HFFc6 (cell line): ENCODE measurements around the gene SHC3. TPM values are rescaled to one million over a fixed set of nuclear protein-coding genes. Genes with fewer than 3 reads are reported as not detected.

Experiments used
- DNase-seq: peaks from one replicate; pipeline ENCODE4 v3.0.0-alpha.2; 2018
- H3K27ac Mint-ChIP-seq: 2 replicates; pipeline ENCODE4 v1.8.0; 2020; ENCODE audit warnings: mild to moderate bottlenecking, mixed read lengths
- H3K27me3 Mint-ChIP-seq: 2 replicates; pipeline ENCODE4 v1.8.0; 2021; ENCODE audit warnings: mild to moderate bottlenecking, moderate library complexity, mixed read lengths; ENCODE audit not compliant: insufficient read depth
- H3K36me3 Mint-ChIP-seq: 2 replicates; pipeline ENCODE4 v1.8.0; 2021; ENCODE audit warnings: low read depth, mixed read lengths
- H3K4me1 Mint-ChIP-seq: 2 replicates; pipeline ENCODE4 v1.8.0; 2020; ENCODE audit warnings: low read depth, mixed read lengths
- H3K4me3 Mint-ChIP-seq: 2 replicates; pipeline ENCODE4 v1.8.0; 2020; ENCODE audit warnings: mild to moderate bottlenecking, moderate library complexity, mixed read lengths
- H3K9me3 Mint-ChIP-seq: 2 replicates; pipeline ENCODE4 v1.8.0; 2020; ENCODE audit warnings: mild to moderate bottlenecking, mixed read lengths
- total RNA-seq, 6 experiments: library from RNA; stranded (reverse); fragmentation: NEBNext Ultra II Directional; extraction: Animal tissue kit (Norgen Biotek cat#: 25700); gene quantifications; 2 replicates in 1 of 6; 3 replicates in 5 of 6; pipeline ENCODE4 v1.2.3, GENCODE V29; 2021
- TF ChIP-seq, protein P1 (sequence below): fragments of 200-600 bp; sonication (generic); IDR thresholded peaks from 2 replicates; pipeline ENCODE4 v1.5.0; 2021; ENCODE audit warnings: antibody characterized with exemption, mild to moderate bottlenecking

SHC3 gene
- total RNA-seq, 6 experiments from 2014 or later: 0.28 to 1.9 (median 0.42) TPM

- H3K27ac Mint-ChIP-seq: no peak overlapping the region
- H3K36me3 Mint-ChIP-seq: no peaks in the 10 kb centered on the region
- no peak overlapping the region for H3K4me3 Mint-ChIP-seq
- peaks cover 28% of the 10 kb centered on the region for H3K4me1 Mint-ChIP-seq
- H3K27me3 Mint-ChIP-seq: peaks cover 4% of the 10 kb centered on the region; the same call in 1 of the 2 replicates
- TF ChIP-seq, protein P1, sequence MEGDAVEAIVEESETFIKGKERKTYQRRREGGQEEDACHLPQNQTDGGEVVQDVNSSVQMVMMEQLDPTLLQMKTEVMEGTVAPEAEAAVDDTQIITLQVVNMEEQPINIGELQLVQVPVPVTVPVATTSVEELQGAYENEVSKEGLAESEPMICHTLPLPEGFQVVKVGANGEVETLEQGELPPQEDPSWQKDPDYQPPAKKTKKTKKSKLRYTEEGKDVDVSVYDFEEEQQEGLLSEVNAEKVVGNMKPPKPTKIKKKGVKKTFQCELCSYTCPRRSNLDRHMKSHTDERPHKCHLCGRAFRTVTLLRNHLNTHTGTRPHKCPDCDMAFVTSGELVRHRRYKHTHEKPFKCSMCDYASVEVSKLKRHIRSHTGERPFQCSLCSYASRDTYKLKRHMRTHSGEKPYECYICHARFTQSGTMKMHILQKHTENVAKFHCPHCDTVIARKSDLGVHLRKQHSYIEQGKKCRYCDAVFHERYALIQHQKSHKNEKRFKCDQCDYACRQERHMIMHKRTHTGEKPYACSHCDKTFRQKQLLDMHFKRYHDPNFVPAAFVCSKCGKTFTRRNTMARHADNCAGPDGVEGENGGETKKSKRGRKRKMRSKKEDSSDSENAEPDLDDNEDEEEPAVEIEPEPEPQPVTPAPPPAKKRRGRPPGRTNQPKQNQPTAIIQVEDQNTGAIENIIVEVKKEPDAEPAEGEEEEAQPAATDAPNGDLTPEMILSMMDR: no peak
- no peaks in the 10 kb centered on the region for H3K9me3 Mint-ChIP-seq
- no peak for DNase-seq
These were observed 193.0 kb downstream of the SHC3 start for GRCh38 chr9:88985616-88986015.

DNA sequence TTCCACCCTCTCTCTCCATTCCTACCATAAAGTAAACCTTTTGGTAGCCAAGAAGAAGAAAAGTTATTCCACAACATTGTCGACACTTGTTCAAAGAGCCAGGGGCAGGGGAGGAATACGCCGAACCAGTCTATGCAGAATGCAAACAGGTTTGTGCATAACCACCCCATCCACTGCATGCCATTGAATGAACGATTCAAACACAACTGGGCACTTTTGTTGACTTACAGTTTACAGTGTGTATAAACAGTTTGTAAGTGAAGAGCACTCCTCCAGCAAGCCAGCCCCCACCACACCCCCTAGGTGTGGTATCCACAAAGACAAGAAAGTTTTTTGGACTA, 194.1 kb downstream of the SHC3 start:
- Mint-ChIP-seq H3K27me3 (peaks cover 4% of the 10 kb centered on the region; the same call in 1 of the 2 replicates), H3K36me3 (no peaks in the 10 kb centered on the region), H3K4me1 (peaks cover 27% of the 10 kb centered on the region), H3K27ac (no peak overlapping the region), H3K9me3 (no peaks in the 10 kb centered on the region), H3K4me3 (no peak overlapping the region)
- no peak for DNase-seq
- TF ChIP-seq, protein P1: no peak

DNA sequence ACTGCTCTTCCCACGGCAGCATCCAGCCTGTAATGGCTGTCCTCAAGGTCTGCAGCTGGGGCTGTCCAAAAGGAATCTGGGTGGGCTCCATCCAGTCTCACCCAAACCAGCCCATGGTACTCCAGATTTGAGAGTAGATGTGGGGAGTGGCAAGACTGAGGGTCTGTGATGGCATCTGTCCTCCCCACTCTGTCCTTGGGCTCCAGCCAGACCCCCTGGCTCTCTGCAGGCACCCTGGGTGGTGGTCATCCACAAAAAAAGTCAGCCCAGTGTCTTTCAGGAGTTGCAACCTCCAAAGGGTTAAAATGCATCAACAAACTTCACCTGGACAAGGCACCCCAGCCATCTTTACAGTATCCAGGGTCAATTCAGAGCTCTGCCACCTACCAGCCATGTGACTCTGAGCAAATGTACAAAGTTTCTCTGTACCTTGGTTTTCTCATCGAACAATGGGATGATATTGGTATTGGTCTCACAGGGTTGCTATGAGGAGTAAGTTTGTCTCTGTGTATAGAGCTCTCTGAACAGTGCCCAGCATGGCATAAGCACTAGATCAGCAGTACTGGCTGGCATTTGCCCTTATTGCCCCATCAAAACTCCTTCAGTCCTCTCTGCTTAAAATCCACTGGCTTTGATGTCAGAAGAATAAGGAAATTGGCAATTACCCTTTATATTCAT, 194.6 kb downstream of the SHC3 start:
- peaks cover 22% of the 10 kb centered on the region for H3K4me1 Mint-ChIP-seq
- H3K27me3 Mint-ChIP-seq: peaks cover 4% of the 10 kb centered on the region; the same call in 1 of the 2 replicates
- TF ChIP-seq, protein P1: no peak
- no peak for DNase-seq
- no peaks in the 10 kb centered on the region for H3K36me3 Mint-ChIP-seq
- H3K4me3 Mint-ChIP-seq: no peak overlapping the region
- H3K27ac Mint-ChIP-seq: no peak overlapping the region
- H3K9me3 Mint-ChIP-seq: no peaks in the 10 kb centered on the region

GRCh38 chr9:88980740-88981203, 197.8 kb downstream of the SHC3 start:
- H3K9me3 Mint-ChIP-seq: no peaks in the 10 kb centered on the region
- DNase-seq: peak; percentile 81
- peak overlapping the region; percentile 63; the same call in 1 of the 2 replicates for H3K27ac Mint-ChIP-seq
- TF ChIP-seq, protein P1: no peak
- no peak overlapping the region for H3K4me3 Mint-ChIP-seq
- H3K4me1 Mint-ChIP-seq: peaks cover 15% of the 10 kb centered on the region
- H3K27me3 Mint-ChIP-seq: peaks cover 7% of the 10 kb centered on the region; the same call in 1 of the 2 replicates
- H3K36me3 Mint-ChIP-seq: no peaks in the 10 kb centered on the region

DNA sequence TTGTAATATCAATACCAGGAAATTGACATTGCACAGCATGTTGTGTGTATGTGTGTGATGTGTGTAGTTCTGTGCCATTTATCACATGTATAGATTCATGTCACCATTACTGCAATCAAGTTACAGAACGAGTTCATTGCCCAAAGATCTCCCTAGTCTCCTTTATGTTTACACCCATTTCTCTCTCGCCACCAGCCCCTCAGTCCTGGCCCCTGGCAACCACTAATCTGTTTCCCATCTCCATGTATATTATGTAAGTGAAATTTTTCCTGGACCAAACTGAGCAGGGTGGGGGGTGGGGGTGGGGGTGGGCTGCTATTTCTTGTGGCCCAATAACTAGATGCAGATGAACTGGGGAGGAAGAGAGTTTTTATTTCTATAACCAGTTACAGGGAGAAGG, 198.8 kb downstream of the SHC3 start:
- TF ChIP-seq, protein P1: no peak
- H3K4me1 Mint-ChIP-seq: peaks cover 15% of the 10 kb centered on the region
- H3K27me3 Mint-ChIP-seq: peaks cover 4% of the 10 kb centered on the region; the same call in 1 of the 2 replicates
- H3K36me3 Mint-ChIP-seq: no peaks in the 10 kb centered on the region
- DNase-seq: no peak
- no peak overlapping the region for H3K4me3 Mint-ChIP-seq
- H3K9me3 Mint-ChIP-seq: no peaks in the 10 kb centered on the region
- H3K27ac Mint-ChIP-seq: no peak overlapping the region; the same call in 1 of the 2 replicates
